MM.1S (cell line): Measurements from ENCODE around the gene TCERG1L.

ENCODE experiments used
- DNase-seq: peaks from one replicate; pipeline ENCODE4 v3.0.0-alpha.2; 2015
- H2AFZ ChIP-seq: fragments of 300-600 bp; sonication (generic); 2 replicates; pipeline ENCODE4 v1.6.0; 2016; ENCODE audit warnings: antibody characterized with exemption, low read length
- H3F3A ChIP-seq: fragments of 300-600 bp; sonication (generic); 2 replicates; pipeline ENCODE4 v1.6.1; 2016; ENCODE audit warnings: mild to moderate bottlenecking, antibody characterized with exemption, low read length, moderate library complexity, mixed read lengths; ENCODE audit not compliant: insufficient read depth
- H3K27ac ChIP-seq: fragments of 300-600 bp; sonication (generic); 2 replicates; pipeline ENCODE4 v1.5.1; 2016; ENCODE audit warnings: mild to moderate bottlenecking, low read length
- H3K27me3 ChIP-seq: fragments of 300-600 bp; sonication (generic); replicated peaks from 2 replicates; pipeline ENCODE4 v1.6.0; 2016; ENCODE audit warnings: low read length; ENCODE audit not compliant: insufficient read depth
- H3K36me3 ChIP-seq: fragments of 300-600 bp; sonication (generic); replicated peaks from 2 replicates; pipeline ENCODE4 v1.6.1; 2016; ENCODE audit warnings: mild to moderate bottlenecking, low read length, mixed read lengths; ENCODE audit not compliant: insufficient read depth
- H3K4me1 ChIP-seq: fragments of 300-600 bp; sonication (generic); 2 replicates; pipeline ENCODE4 v1.6.1; 2016; ENCODE audit warnings: low read length, mixed read lengths
- H3K4me2 ChIP-seq: fragments of 300-600 bp; sonication (generic); 2 replicates; pipeline ENCODE4 v1.6.0; 2016; ENCODE audit warnings: low read depth, low read length
- H3K4me3 ChIP-seq: fragments of 300-600 bp; sonication (generic); 2 replicates; pipeline ENCODE4 v1.5.1; 2016; ENCODE audit warnings: low read length, mixed read lengths
- H3K79me2 ChIP-seq: fragments of 300-600 bp; sonication (generic); 2 replicates; pipeline ENCODE4 v1.6.1; 2016; ENCODE audit warnings: mixed run types, low read length, mixed read lengths
- H3K9ac ChIP-seq: fragments of 300-600 bp; sonication (generic); 2 replicates; pipeline ENCODE4 v1.6.1; 2016; ENCODE audit warnings: low read length, mixed read lengths
- H3K9me2 ChIP-seq: fragments of 300-600 bp; sonication (generic); replicated peaks from 2 replicates; pipeline ENCODE4 v1.6.1; 2016; ENCODE audit warnings: mild to moderate bottlenecking, low read length, mixed read lengths; ENCODE audit not compliant: insufficient read depth
- H3K9me3 ChIP-seq: fragments of 300-600 bp; sonication (generic); replicated peaks from 2 replicates; pipeline ENCODE4 v1.6.1; 2016; ENCODE audit warnings: mild to moderate bottlenecking, low read length, mixed read lengths; ENCODE audit not compliant: insufficient read depth
- H4K20me1 ChIP-seq: fragments of 300-600 bp; sonication (generic); 2 replicates; pipeline ENCODE4 v1.6.1; 2016; ENCODE audit warnings: mild to moderate bottlenecking, low read length, moderate library complexity, mixed read lengths; ENCODE audit not compliant: insufficient read depth
- CTCF ChIP-seq: fragments of 300-600 bp; sonication (generic); IDR thresholded peaks from 2 replicates; pipeline ENCODE4 v1.5.1; 2016; ENCODE audit warnings: antibody characterized with exemption, low read length, mixed read lengths
- EZH2 ChIP-seq: fragments of 300-600 bp; sonication (generic); optimal IDR thresholded peaks from 2 replicates; pipeline ENCODE3; 2017; ENCODE audit warnings: low read depth, mild to moderate bottlenecking, antibody characterized with exemption, low read length, mixed read lengths
- EZH2phosphoT487 ChIP-seq: fragments of 300-600 bp; sonication (generic); IDR thresholded peaks from 2 replicates; pipeline ENCODE4 v1.6.1; 2018; ENCODE audit warnings: antibody characterized with exemption, low read length

TCERG1L gene

DNA sequence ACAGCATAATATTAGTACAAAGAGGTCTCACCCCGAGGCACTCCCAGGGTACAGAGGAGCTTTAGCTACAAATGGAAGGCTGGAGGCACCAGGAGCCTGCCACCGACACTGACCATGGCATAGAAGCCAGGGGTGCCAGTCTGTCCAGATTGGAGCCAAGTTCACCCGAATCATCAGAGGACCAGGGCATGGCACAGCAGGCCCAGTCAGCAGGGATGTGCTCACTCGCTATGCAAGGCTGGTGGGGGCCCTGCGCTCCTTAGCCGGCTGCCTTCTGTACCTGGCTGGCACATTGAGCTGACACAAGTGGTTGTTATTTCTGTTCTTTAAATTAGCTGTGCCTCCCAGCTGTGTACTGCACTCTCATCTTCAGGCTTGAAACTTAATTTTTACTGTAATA is 149.3 kb downstream of the TCERG1L start:
- Histone ChIP-seq H3K9me3 (no peaks in the 10 kb centered on the region), H3K9ac (no peak overlapping the region), H3K9me2 (no peaks in the 10 kb centered on the region), H3K4me2 (no peak overlapping the region), H3K36me3 (no peaks in the 10 kb centered on the region), H3K27ac (no peak overlapping the region), H4K20me1 (no peaks in the 10 kb centered on the region), H3K4me1 (no peaks in the 10 kb centered on the region), H3K4me3 (no peak overlapping the region), H2AFZ (no peak overlapping the region), H3K79me2 (no peaks in the 10 kb centered on the region), H3K27me3 (no peaks in the 10 kb centered on the region), H3F3A (no peaks in the 10 kb centered on the region)
- no peak for DNase-seq
- TF ChIP-seq EZH2phosphoT487 (no peak), EZH2 (no peak), CTCF (no peak)

- Histone ChIP-seq H3K79me2 (no peaks in the 10 kb centered on the region), H3K4me3 (no peak overlapping the region), H3F3A (no peaks in the 10 kb centered on the region), H3K4me2 (no peak overlapping the region), H2AFZ (no peak overlapping the region), H3K27me3 (no peaks in the 10 kb centered on the region; the same call in 1 of the 2 replicates), H3K4me1 (no peaks in the 10 kb centered on the region), H3K36me3 (no peaks in the 10 kb centered on the region), H3K9me3 (no peaks in the 10 kb centered on the region), H3K9ac (no peak overlapping the region), H3K9me2 (no peaks in the 10 kb centered on the region), H4K20me1 (no peaks in the 10 kb centered on the region), H3K27ac (no peak overlapping the region)
- no peak for TF ChIP-seq EZH2phosphoT487
- TF ChIP-seq EZH2, result no peak
- no peak for TF ChIP-seq CTCF
- DNase-seq, result no peak
Observed at GRCh38 chr10:131161087-131161486, 150.4 kb downstream of the TCERG1L start.

- DNase-seq, result no peak
- H3K9me2 ChIP-seq, result no peaks in the 10 kb centered on the region
- H2AFZ ChIP-seq, result no peak overlapping the region
- H3K9me3 ChIP-seq, result no peaks in the 10 kb centered on the region
- H4K20me1 ChIP-seq, result no peaks in the 10 kb centered on the region
- no peaks in the 10 kb centered on the region for H3K4me1 ChIP-seq
- H3F3A ChIP-seq, result no peaks in the 10 kb centered on the region
- TF ChIP-seq CTCF (no peak), EZH2phosphoT487 (no peak), EZH2 (no peak)
- no peaks in the 10 kb centered on the region for H3K79me2 ChIP-seq
- no peak overlapping the region for H3K4me3 ChIP-seq
- H3K27me3 ChIP-seq, result no peaks in the 10 kb centered on the region; the same call in 1 of the 2 replicates
- no peak overlapping the region for H3K4me2 ChIP-seq
- no peak overlapping the region for H3K9ac ChIP-seq
- no peak overlapping the region for H3K27ac ChIP-seq
- no peaks in the 10 kb centered on the region for H3K36me3 ChIP-seq
Observed at GRCh38 chr10:131160219-131160875, 151.2 kb downstream of the TCERG1L start.
